Hepatocyte (in vitro differentiated cells): ENCODE results near the gene SLC41A3.
"Not testable (repeated sequence)": the region's sequence is repeated elsewhere in the genome, so short reads cannot be mapped to it uniquely, and the experiment has no call there.

Experiments used
- CTCF ChIP-seq: fragments of 200-600 bp; sonication (generic); IDR thresholded peaks from 2 replicates; pipeline ENCODE4 v1.5.1; 2016; ENCODE audit warnings: antibody characterized with exemption, mild to moderate bottlenecking; ENCODE audit not compliant: poor library complexity
- EZH2 ChIP-seq: fragments of 200-600 bp; sonication (generic); IDR thresholded peaks from 2 replicates; pipeline ENCODE4 v1.6.1; 2016; ENCODE audit warnings: antibody characterized with exemption, mild to moderate bottlenecking, borderline replicate concordance
- EZH2phosphoT487 ChIP-seq: fragments of 200-600 bp; sonication (generic); IDR thresholded peaks from one replicate; pipeline ENCODE4 v1.6.1; 2018; ENCODE audit warnings: antibody characterized with exemption, mild to moderate bottlenecking, low read depth, moderate library complexity; ENCODE audit not compliant: unreplicated experiment, severe bottlenecking

- not testable (repeated sequence) for TF ChIP-seq CTCF, EZH2phosphoT487, EZH2
Observed at GRCh38 chr3:126066676-126067075, 17.2 kb downstream of the SLC41A3 start.
